Transverse colon (tissue), 4 donors: ENCODE results near the gene NFILZ. TPM values are rescaled to one million over a fixed set of nuclear protein-coding genes. Genes with fewer than 3 reads are reported as not detected.

Experiments used
- DNase-seq: peaks from one replicate; pipeline ENCODE4 v3.0.0-alpha.2; 2019
- H3K27ac ChIP-seq, 4 donors: fragments of 200-600 bp; sonication (generic); 2 replicates each; pipeline ENCODE4 v1.5.1; 2016 to 2018; ENCODE audit warnings: inconsistent platforms in 4 of 4
- H3K27me3 ChIP-seq: fragments of 200-600 bp; sonication (generic); 2 replicates; pipeline ENCODE4 v1.5.1; 2017; ENCODE audit warnings: inconsistent platforms
- H3K36me3 ChIP-seq, 4 donors: fragments of 200-600 bp; sonication (generic); 2 replicates each; pipeline ENCODE4 v1.5.1; 2017 to 2019; ENCODE audit warnings: inconsistent platforms in 4 of 4
- H3K4me1 ChIP-seq, 4 donors: fragments of 200-600 bp; sonication (generic); 2 replicates each; pipeline ENCODE4 v1.5.1; 2017 to 2020; ENCODE audit warnings: inconsistent platforms in 4 of 4
- H3K4me3 ChIP-seq, 4 donors: fragments of 200-600 bp; sonication (generic); 1 replicate in 1 of 4; 2 replicates in 3 of 4; pipeline versions ENCODE4 v1.5.1 to v1.6.1; 2017 to 2019; ENCODE audit warnings: inconsistent platforms in 4 of 4
- H3K9me3 ChIP-seq, 2 donors: fragments of 200-600 bp; sonication (generic); 2 replicates each; pipeline ENCODE4 v1.5.1; 2017 to 2019; ENCODE audit warnings: inconsistent platforms in 2 of 2
- CTCF ChIP-seq, 5 experiments: fragments of 200-600 bp in 3 of 5; fragments of 450-650 bp in 2 of 5; sonication (generic) in 3 of 5; IDR thresholded peaks; 1 replicate in 2 of 5; 2 replicates in 3 of 5; pipeline ENCODE4 v1.5.1; 2016 to 2017; ENCODE audit warnings: antibody characterized with exemption in 5 of 5, inconsistent platforms in 3 of 5, mild to moderate bottlenecking in 2 of 5, moderate library complexity in 1 of 5
- EP300 ChIP-seq: sonication (generic); formaldehyde crosslinking; IDR thresholded peaks from one replicate; pipeline ENCODE4 v1.6.1; 2017; ENCODE audit warnings: antibody characterized with exemption, low read depth
- POLR2A ChIP-seq: fragments of 450-650 bp; IDR thresholded peaks from one replicate; pipeline ENCODE4 v1.6.1; 2016; ENCODE audit warnings: antibody characterized with exemption, mild to moderate bottlenecking, moderate library complexity
- POLR2AphosphoS5 ChIP-seq, 3 donors: sonication (generic); formaldehyde crosslinking; IDR thresholded peaks; one replicate each; pipeline ENCODE4 v1.6.1; 2016; ENCODE audit warnings: antibody characterized with exemption in 3 of 3
- WGBS, 2 donors: methylation state at CpG; one replicate each; pipeline ENCODE4 v1.1.5; 2018; ENCODE audit warnings: low coverage in 1 of 2; 5-methylcytosine and 5-hydroxymethylcytosine counted together
- in situ Hi-C, 4 donors: fragments of 200-750 bp; cut with MboI; loops; one replicate each; pipeline versions ENCODE4 v1.15.0 to v1.15.1; 2017; ENCODE audit warnings: low sequenced_read_pairs in 3 of 4, low pct_ligation_motif_present in 1 of 4, low pct_unique_long_range_greater_than_20kb in 1 of 4
- intact Hi-C: fragments of 100-400 bp; cut with DNase I; formaldehyde crosslinking; loops from one replicate; pipeline ENCODE4 v1.15.1; 2023; ENCODE audit warnings: low total_unique reads
- total RNA-seq, 4 donors: library from RNA; depleted of rRNA; stranded (reverse); fragments of >200 nt; gene quantifications; one replicate each; pipeline ENCODE4 v1.1.0, GENCODE V29; 2016

Gene NFILZ
- total RNA-seq, 4 donors from 2014 or later, result not detected

GRCh38 chr19:8666814-8667405, 36.5 kb downstream of the NFILZ start:
- Histone ChIP-seq H3K36me3 (no peaks in the 10 kb centered on the region), H3K9me3 (no peaks in the 10 kb centered on the region), H3K27me3 (peaks cover 7% of the 10 kb centered on the region), H3K4me1 (no peaks in the 10 kb centered on the region), H3K4me3 (no peak overlapping the region), H3K27ac (no peak overlapping the region)
- TF ChIP-seq CTCF (IDR thresholded peaks at IDR 0.05) (no peak), EP300 (no peak), POLR2A (no peak), POLR2AphosphoS5 (IDR thresholded peaks at IDR 0.05) (no peak)
- DNase-seq, result no peak
- intact Hi-C loops, result no loop called here
- in situ Hi-C loops, result loop anchor here in 3 of 4 donors (25.0 kb wide), 1 partner anchor 420 kb away; the partner anchor contains the start of gene OR1M1 (in 3 of the 3)
- 51 to 62% methylated on average over 3 to 9 of the region's 9 CpGs for WGBS, 2 donors

GRCh38 chr19:8673276-8673891, 43.0 kb downstream of the NFILZ start:
- H3K27ac ChIP-seq, result no peak overlapping the region
- no peak for DNase-seq
- H3K4me1 ChIP-seq, result no peaks in the 10 kb centered on the region
- intact Hi-C loops (no loop called here), in situ Hi-C loops (loop anchor here in 3 of 4 donors (25.0 kb wide), 1 partner anchor 414 kb away; the partner anchor contains the start of gene OR1M1 (in 3 of the 3))
- 62% methylated on average over 6 of the region's 6 CpGs; no CpG with 5 or more reads in 1 of the 2 donors for WGBS, 2 donors
- H3K4me3 ChIP-seq, result no peak overlapping the region
- no peaks in the 10 kb centered on the region for H3K9me3 ChIP-seq
- H3K36me3 ChIP-seq, result no peaks in the 10 kb centered on the region
- TF ChIP-seq POLR2A (no peak), POLR2AphosphoS5 (IDR thresholded peaks at IDR 0.05) (no peak), EP300 (no peak), CTCF (IDR thresholded peaks at IDR 0.05) (no peak)
- H3K27me3 ChIP-seq, result no peaks in the 10 kb centered on the region

GRCh38 chr19:8675066-8675465, 44.6 kb downstream of the NFILZ start:
- H3K4me1 ChIP-seq, result no peaks in the 10 kb centered on the region
- H3K9me3 ChIP-seq, result no peaks in the 10 kb centered on the region
- H3K4me3 ChIP-seq, result no peak overlapping the region
- H3K27ac ChIP-seq, result no peak overlapping the region
- H3K36me3 ChIP-seq, result no peaks in the 10 kb centered on the region
- in situ Hi-C loops (no loop called here), intact Hi-C loops (no loop called here)
- no peak for DNase-seq
- WGBS, 2 donors, result 74 to 83% methylated on average over 3 of the region's 3 CpGs
- H3K27me3 ChIP-seq, result no peaks in the 10 kb centered on the region
- TF ChIP-seq CTCF (IDR thresholded peaks at IDR 0.05) (no peak), POLR2AphosphoS5 (IDR thresholded peaks at IDR 0.05) (no peak), EP300 (no peak), POLR2A (no peak)

- Histone ChIP-seq H3K27ac (no peak overlapping the region), H3K27me3 (no peaks in the 10 kb centered on the region), H3K36me3 (no peaks in the 10 kb centered on the region), H3K4me3 (no peak overlapping the region), H3K9me3 (no peaks in the 10 kb centered on the region), H3K4me1 (no peaks in the 10 kb centered on the region)
- in situ Hi-C loops (no loop called here), intact Hi-C loops (no loop called here)
- no peak for DNase-seq
- no peak for TF ChIP-seq EP300
- no peak for TF ChIP-seq CTCF (IDR thresholded peaks at IDR 0.05)
Observed at GRCh38 chr19:8678244-8678807, 47.9 kb downstream of the NFILZ start.

Other genes with a start within 250 kb of the NFILZ start
- gene RAB11B, start 240.3 kb upstream of the NFILZ start, total RNA-seq, result 100 to 1,000 TPM in 1 of 4 donors, 10 to 100 TPM in 3; 48.6 to 159 (median 56.1) TPM
- 100 to 1,000 TPM in 2 of 4 donors, 10 to 100 TPM in 2; 86.1 to 381 (median 118) TPM for gene MARCHF2, start 217.3 kb upstream of the NFILZ start, total RNA-seq
- gene HNRNPM, start 185.7 kb upstream of the NFILZ start, total RNA-seq, result 100 to 1,000 TPM in 2 of 4 donors, 10 to 100 TPM in 2; 72.2 to 164 (median 101) TPM
- 1 to 10 TPM in 1 of 4 donors, under 1 TPM in 1, not detected in 2; 0.95 to 6.4 TPM for gene PRAM1, start 128.0 kb upstream of the NFILZ start, total RNA-seq
- 10 to 100 TPM in 3 of 4 donors, 1 to 10 TPM in 1; 7.8 to 13.8 (median 11.0) TPM for gene ZNF414, start 116.5 kb upstream of the NFILZ start, total RNA-seq
- 10 to 100 TPM in 2 of 4 donors, 1 to 10 TPM in 2; 6.6 to 70.7 (median 10.9) TPM for gene MYO1F, start 53.2 kb upstream of the NFILZ start, total RNA-seq
- 10 to 100 TPM in 3 of 4 donors, 1 to 10 TPM in 1; 5.2 to 62.8 (median 20.7) TPM for gene ADAMTS10, start 19.9 kb upstream of the NFILZ start, total RNA-seq
- not detected for gene ACTL9, start 68.2 kb downstream of the NFILZ start, total RNA-seq
- not detected for gene OR2Z1, start 91.0 kb downstream of the NFILZ start, total RNA-seq
- gene ZNF558, start 201.7 kb downstream of the NFILZ start, total RNA-seq, result 10 to 100 TPM; 17.2 to 77.6 (median 28.1) TPM
- not detected for gene MBD3L1, start 201.7 kb downstream of the NFILZ start, total RNA-seq